ENCODE measurements around the gene ATP6V1E1. TPM values are rescaled to one million over a fixed set of nuclear protein-coding genes. Genes with fewer than 3 reads are reported as not detected.

ATP6V1E1 gene
- total and polyA plus RNA-seq, 2 of the 13 experiments (the other 11 are each of a cell fraction or from before 2014, with no cell fraction given) = 69.3 to 90.9 TPM

GRCh38 chr22:17675584-17675983 lies 47.0 kb upstream of the ATP6V1E1 start:
- Histone ChIP-seq H3K27ac (ENCODE audit: extremely low read length, insufficient read depth, low read length) (no peak overlapping the region), H3K4me2 (ENCODE audit: low read depth, low read length) (no peak overlapping the region), H3K27me3 (ENCODE audit: control insufficient read depth in 1 of 2, insufficient read depth in 2 of 2, low read length in 2 of 2) (no peaks in the 10 kb centered on the region), H2AFZ (ENCODE audit: low read length) (no peak overlapping the region), H3K4me1 (ENCODE audit: insufficient read depth, low read length) (no peaks in the 10 kb centered on the region), H3K9ac (ENCODE audit: insufficient read depth, low read depth, low read length) (no peak overlapping the region), H3K4me3 (replicated peaks in 1 of 3; ENCODE audit: insufficient read depth in 1 of 3, low read depth in 2 of 3, low read length in 3 of 3) (no peak overlapping the region), H4K20me1 (ENCODE audit: insufficient read depth, low read length) (no peaks in the 10 kb centered on the region), H3K36me3 (replicated peaks in 1 of 2; ENCODE audit: control insufficient read depth in 1 of 2, insufficient read depth in 2 of 2, low read length in 2 of 2) (no peaks in the 10 kb centered on the region), H3K79me2 (ENCODE audit: insufficient read depth, low read length) (no peaks in the 10 kb centered on the region), H3K9me3 (ENCODE audit: low read length) (no peaks in the 10 kb centered on the region)
- 85% methylated on average over 1 of the region's 1 CpG for WGBS (ENCODE audit: low lambda C conversion rate)
- ATAC-seq (no peak), FAIRE-seq (no peak), DNase-seq (ENCODE audit: low spot score) (no peak)
- in situ Hi-C loops (cut with HindIII; ENCODE audit: extremely low pct_ligation_motif_present, low pct_unique_long_range_greater_than_20kb) (no loop called here), intact Hi-C loops (cut with micrococcal nuclease; ENCODE audit: unreplicated experiment) (no loop called here)
- ChIA-PET POLR2A (no interaction called here), CTCF (ENCODE audit: low intra/inter-chr PET ratio, low total read pairs) (no interaction called here)
- TF ChIP-seq ZNF556 (CRISPR knock-in tag; IDR thresholded peaks at IDR 0.05; ENCODE audit: borderline replicate concordance) = no peak
- no peak for TF ChIP-seq KLF11 (CRISPR knock-in tag; IDR thresholded peaks at IDR 0.05)
- TF ChIP-seq SUZ12 (IDR thresholded peaks at IDR 0.05; ENCODE audit: low read depth, low read length) = no peak
- TF ChIP-seq CEBPB (IDR thresholded peaks at IDR 0.05; ENCODE audit: borderline replicate concordance, low read depth, low read length) = peak; percentile 77
- no peak for TF ChIP-seq ZKSCAN5 (CRISPR knock-in tag; IDR thresholded peaks at IDR 0.05)
- TF ChIP-seq JUND (CRISPR knock-in tag; IDR thresholded peaks at IDR 0.05) = no peak
- BruUV-seq (replicated peaks) = TSS peak; percentile 42

- Histone ChIP-seq H3K4me2 (ENCODE audit: low read depth, low read length) (no peak overlapping the region), H2AFZ (ENCODE audit: low read length) (no peak overlapping the region), H3K27me3 (ENCODE audit: control insufficient read depth in 1 of 2, insufficient read depth in 2 of 2, low read length in 2 of 2) (no peaks in the 10 kb centered on the region), H4K20me1 (ENCODE audit: insufficient read depth, low read length) (no peaks in the 10 kb centered on the region), H3K9me3 (ENCODE audit: low read length) (no peaks in the 10 kb centered on the region), H3K4me1 (ENCODE audit: insufficient read depth, low read length) (no peaks in the 10 kb centered on the region), H3K27ac (ENCODE audit: extremely low read length, insufficient read depth, low read length) (no peak overlapping the region), H3K36me3 (replicated peaks in 1 of 2; ENCODE audit: control insufficient read depth in 1 of 2, insufficient read depth in 2 of 2, low read length in 2 of 2) (0 out of 5 replicates have a peak, but pooled peaks cover 0 to 7% of the 10 kb centered on the region in 2 experiments), H3K9ac (ENCODE audit: insufficient read depth, low read depth, low read length) (no peak overlapping the region), H3K4me3 (replicated peaks in 1 of 3; ENCODE audit: insufficient read depth in 1 of 3, low read depth in 2 of 3, low read length in 3 of 3) (no peak overlapping the region), H3K79me2 (ENCODE audit: insufficient read depth, low read length) (no peaks in the 10 kb centered on the region)
- POLR2A ChIA-PET = no interaction called here
- CTCF ChIA-PET (ENCODE audit: low intra/inter-chr PET ratio, low total read pairs) = no interaction called here
- no peak for DNase-seq (ENCODE audit: low spot score)
- WGBS (ENCODE audit: low lambda C conversion rate) = 97% methylated on average over 7 of the region's 7 CpGs
- in situ Hi-C loops (cut with HindIII; ENCODE audit: extremely low pct_ligation_motif_present, low pct_unique_long_range_greater_than_20kb) (no loop called here), intact Hi-C loops (cut with micrococcal nuclease; ENCODE audit: unreplicated experiment) (no loop called here)
- no peak for FAIRE-seq
- no TSS peak for BruUV-seq (replicated peaks)
- no peak for ATAC-seq
- TF ChIP-seq TARDBP (CRISPR knock-in tag; IDR thresholded peaks at IDR 0.05) (no peak), ZBTB33 (CRISPR knock-in tag; IDR thresholded peaks at IDR 0.05) (peak; percentile 40; the same call in 1 of the 2 replicates)
Observed at GRCh38 chr22:17674152-17674551, 45.6 kb upstream of the ATP6V1E1 start.

Measured in HepG2 (cell line).